ENCODE data around the gene SPG11. TPM values are rescaled to one million over a fixed set of nuclear protein-coding genes. Genes with fewer than 3 reads are reported as not detected.

SPG11 gene
- total RNA-seq, 2 experiments from 2014 or later = 84.6 to 86.8 TPM

- ChIA-PET POLR2A (no interaction called here), CTCF (no interaction called here)
- Mint-ChIP-seq H3K9me3 (no peaks in the 10 kb centered on the region), H3K27ac (no peak overlapping the region), H3K36me3 (peaks cover 36% of the 10 kb centered on the region), H3K27me3 (no peaks in the 10 kb centered on the region), H3K4me1 (ENCODE audit: low read depth) (no peaks in the 10 kb centered on the region), H3K4me3 (no peak overlapping the region)
- intact Hi-C loops (cut with micrococcal nuclease) = no loop called here
- no peak for DNase-seq
These were observed 56.7 kb downstream of the SPG11 start for GRCh38 chr15:44606740-44607139.

- Mint-ChIP-seq H3K27me3 (no peaks in the 10 kb centered on the region), H3K36me3 (peaks cover 38% of the 10 kb centered on the region), H3K4me1 (ENCODE audit: low read depth) (peaks cover 10% of the 10 kb centered on the region), H3K4me3 (no peak overlapping the region), H3K27ac (no peak overlapping the region), H3K9me3 (no peaks in the 10 kb centered on the region)
- no peak for DNase-seq
- ChIA-PET CTCF (no interaction called here), POLR2A (no interaction called here)
- intact Hi-C loops (cut with micrococcal nuclease) = no loop called here
These were observed 60.3 kb downstream of the SPG11 start for GRCh38 chr15:44603126-44603525.

- ChIA-PET CTCF (interaction anchor here (0.6 to 2.3 kb wide), 6 partner anchors 15 to 140 kb away, joined by 3 to 9 read pairs (median 5); no protein-coding TSS in a partner anchor), POLR2A (no interaction called here)
- DNase-seq = no peak
- Mint-ChIP-seq H3K27me3 (no peaks in the 10 kb centered on the region), H3K9me3 (no peaks in the 10 kb centered on the region), H3K4me1 (ENCODE audit: low read depth) (peaks cover 30% of the 10 kb centered on the region), H3K27ac (peak overlapping the region; percentile 53), H3K36me3 (peaks cover 34% of the 10 kb centered on the region), H3K4me3 (no peak overlapping the region)
- intact Hi-C loops (cut with micrococcal nuclease) = loop anchor here (5.0 kb wide), 1 partner anchor 33 kb away; no protein-coding TSS in a partner anchor
These were observed 64.6 kb downstream of the SPG11 start for GRCh38 chr15:44598892-44599291.

- Mint-ChIP-seq H3K4me3 (no peak overlapping the region), H3K4me1 (ENCODE audit: low read depth) (peaks cover 33% of the 10 kb centered on the region), H3K27me3 (no peaks in the 10 kb centered on the region), H3K27ac (peak overlapping the region; percentile 53), H3K36me3 (peaks cover 34% of the 10 kb centered on the region), H3K9me3 (no peaks in the 10 kb centered on the region)
- DNase-seq = no peak
- POLR2A ChIA-PET = interaction anchor here (0.9 kb wide), 1 partner anchor 11 kb away, joined by 3 read pairs; no protein-coding TSS in a partner anchor
- intact Hi-C loops (cut with micrococcal nuclease) = loop anchor here (5.0 kb wide), 1 partner anchor 34 kb away; no protein-coding TSS in a partner anchor
- CTCF ChIA-PET = interaction anchor here (0.5 to 2.5 kb wide), 8 partner anchors 14 to 140 kb away, joined by 3 to 9 read pairs (median 5); partner anchors contain the start of genes SPG11 and TRIM69
These were observed 65.4 kb downstream of the SPG11 start for GRCh38 chr15:44598066-44598465.

GRCh38 chr15:44596511-44597010, 66.9 kb downstream of the SPG11 start:
- Mint-ChIP-seq H3K27ac (no peak overlapping the region), H3K36me3 (peaks cover 33% of the 10 kb centered on the region), H3K27me3 (no peaks in the 10 kb centered on the region)

GRCh38 chr15:44595656-44596510, 67.6 kb downstream of the SPG11 start:
- ChIA-PET POLR2A (interaction anchor here (0.7 to 0.8 kb wide), 2 partner anchors 16 to 42 kb away, joined by 3 read pairs; no protein-coding TSS in a partner anchor), CTCF (interaction anchor here (0.6 to 5.0 kb wide), 7 partner anchors 12 to 192 kb away, joined by 3 to 58 read pairs (median 5); partner anchors contain the start of genes SPG11 and TRIM69)
- intact Hi-C loops (cut with micrococcal nuclease) = loop anchor here (2.0 to 5.0 kb wide), 2 partner anchors 36 to 67 kb away; partner anchors contain the start of gene SPG11
- Mint-ChIP-seq H3K4me1 (ENCODE audit: low read depth) (peaks cover 33% of the 10 kb centered on the region), H3K27me3 (no peaks in the 10 kb centered on the region), H3K4me3 (no peak overlapping the region), H3K27ac (peak overlapping the region; percentile 42), H3K36me3 (peaks cover 35% of the 10 kb centered on the region), H3K9me3 (no peaks in the 10 kb centered on the region)
- no peak for DNase-seq

More at GRCh38 chr15:44596511-44597010, 66.9 kb downstream of the SPG11 start:
- H3K4me1 Mint-ChIP-seq (ENCODE audit: low read depth) = peaks cover 33% of the 10 kb centered on the region
- no peaks in the 10 kb centered on the region for H3K9me3 Mint-ChIP-seq
- ChIA-PET CTCF (interaction anchor here (1.6 to 2.5 kb wide), 4 partner anchors 18 to 142 kb away, joined by 5 to 9 read pairs (median 7); partner anchors contain the start of genes SPG11 and TRIM69), POLR2A (interaction anchor here (0.7 to 0.8 kb wide), 2 partner anchors 15 to 42 kb away, joined by 3 read pairs; no protein-coding TSS in a partner anchor)
- no peak for DNase-seq
- no peak overlapping the region for H3K4me3 Mint-ChIP-seq
- intact Hi-C loops (cut with micrococcal nuclease) = loop anchor here (2.0 to 5.0 kb wide), 2 partner anchors 36 to 66 kb away; partner anchors contain the start of gene SPG11

- H3K27ac Mint-ChIP-seq = no peak overlapping the region
- intact Hi-C loops (cut with micrococcal nuclease) = loop anchor here (5.0 kb wide), 1 partner anchor 37 kb away; no protein-coding TSS in a partner anchor
- no peaks in the 10 kb centered on the region for H3K27me3 Mint-ChIP-seq
- ChIA-PET CTCF (interaction anchor here (0.6 to 5.0 kb wide), 6 partner anchors 13 to 193 kb away, joined by 3 to 58 read pairs (median 4); partner anchors contain the start of genes SPG11 and TRIM69), POLR2A (no interaction called here)
- no peaks in the 10 kb centered on the region for H3K9me3 Mint-ChIP-seq
- peaks cover 33% of the 10 kb centered on the region for H3K4me1 Mint-ChIP-seq (ENCODE audit: low read depth)
- no peak for DNase-seq
- H3K36me3 Mint-ChIP-seq = peaks cover 39% of the 10 kb centered on the region
- H3K4me3 Mint-ChIP-seq = no peak overlapping the region
These were observed 68.2 kb downstream of the SPG11 start for GRCh38 chr15:44595246-44595645.

- CTCF ChIA-PET = interaction anchor here (0.6 to 5.0 kb wide), 15 partner anchors 9 to 260 kb away, joined by 3 to 58 read pairs (median 4); partner anchors contain the start of gene TRIM69
- peak; percentile 18 for DNase-seq
- H3K36me3 Mint-ChIP-seq = peaks cover 38% of the 10 kb centered on the region
- intact Hi-C loops (cut with micrococcal nuclease) = loop anchor here (1.0 kb wide), 1 partner anchor 145 kb away; no protein-coding TSS in a partner anchor
- H3K9me3 Mint-ChIP-seq = no peaks in the 10 kb centered on the region
- POLR2A ChIA-PET = interaction anchor here (0.8 kb wide), 1 partner anchor 143 kb away, joined by 3 read pairs; no protein-coding TSS in a partner anchor
- no peak overlapping the region for H3K27ac Mint-ChIP-seq
- H3K4me1 Mint-ChIP-seq (ENCODE audit: low read depth) = peaks cover 24% of the 10 kb centered on the region
- no peak overlapping the region for H3K4me3 Mint-ChIP-seq
- no peaks in the 10 kb centered on the region for H3K27me3 Mint-ChIP-seq
These were observed 70.3 kb downstream of the SPG11 start for GRCh38 chr15:44593042-44593736.

- CTCF ChIA-PET = interaction anchor here (1.0 to 5.0 kb wide), 3 partner anchors 12 to 146 kb away, joined by 3 to 58 read pairs (median 3); partner anchors contain the start of gene TRIM69
- POLR2A ChIA-PET = no interaction called here
- Mint-ChIP-seq H3K4me3 (no peak overlapping the region), H3K27ac (no peak overlapping the region), H3K4me1 (ENCODE audit: low read depth) (peaks cover 10% of the 10 kb centered on the region), H3K36me3 (peaks cover 40% of the 10 kb centered on the region), H3K9me3 (no peaks in the 10 kb centered on the region), H3K27me3 (no peaks in the 10 kb centered on the region)
- DNase-seq = no peak
- intact Hi-C loops (cut with micrococcal nuclease) = no loop called here
These were observed 72.1 kb downstream of the SPG11 start for GRCh38 chr15:44591326-44591725.

GRCh38 chr15:44588541-44588940, 74.9 kb downstream of the SPG11 start:
- Mint-ChIP-seq H3K4me1 (ENCODE audit: low read depth) (peaks cover 3% of the 10 kb centered on the region), H3K36me3 (peaks cover 40% of the 10 kb centered on the region)
- intact Hi-C loops (cut with micrococcal nuclease) = no loop called here

GRCh38 chr15:44585633-44586032, 77.8 kb downstream of the SPG11 start:
- Mint-ChIP-seq H3K4me3 (no peak overlapping the region), H3K36me3 (peaks cover 36% of the 10 kb centered on the region), H3K27ac (no peak overlapping the region), H3K27me3 (no peaks in the 10 kb centered on the region), H3K9me3 (no peaks in the 10 kb centered on the region), H3K4me1 (ENCODE audit: low read depth) (no peaks in the 10 kb centered on the region)
- ChIA-PET POLR2A (no interaction called here), CTCF (interaction anchor here (0.6 to 9.1 kb wide), 7 partner anchors 8 to 321 kb away, joined by 3 to 91 read pairs (median 4); partner anchors contain the start of gene TRIM69)
- no peak for DNase-seq
- intact Hi-C loops (cut with micrococcal nuclease) = no loop called here

More at GRCh38 chr15:44588541-44588940, 74.9 kb downstream of the SPG11 start:
- DNase-seq = no peak
- Mint-ChIP-seq H3K4me3 (no peak overlapping the region), H3K27ac (no peak overlapping the region), H3K27me3 (no peaks in the 10 kb centered on the region), H3K9me3 (no peaks in the 10 kb centered on the region)
- CTCF ChIA-PET = interaction anchor here (1.1 to 9.1 kb wide), 7 partner anchors 8 to 200 kb away, joined by 3 to 91 read pairs (median 6); partner anchors contain the start of gene TRIM69
- POLR2A ChIA-PET = interaction anchor here (1.2 to 1.3 kb wide), 2 partner anchors 20 to 148 kb away, joined by 5 to 6 read pairs; partner anchors contain the start of gene TRIM69

Data from activated CD4-positive, alpha-beta memory T cell treated with anti-CD3 and anti-CD28 coated beads for 36 hours (primary cell).